GM11168 (cell line): Measurements from ENCODE around the gene CGNL1.

Source experiments
- in situ Hi-C: fragments of 300-500 bp; cut with MboI; formaldehyde crosslinking; loops from one replicate; pipeline ENCODE4 v1.12.0; 2022; ENCODE audit warnings: low sequenced_read_pairs; ENCODE audit not compliant: unreplicated experiment

Gene CGNL1

GRCh38 chr15:57537488-57538264 is 161.4 kb downstream of the CGNL1 start:
- in situ Hi-C loops, result no loop called here

GRCh38 chr15:57538265-57538529 is 161.9 kb downstream of the CGNL1 start:
- in situ Hi-C loops, result no loop called here

- in situ Hi-C loops, result no loop called here
Observed at GRCh38 chr15:57538821-57539220, 162.5 kb downstream of the CGNL1 start.

GRCh38 chr15:57540211-57540610 is 163.9 kb downstream of the CGNL1 start:
- in situ Hi-C loops, result no loop called here

GRCh38 chr15:57540736-57541135 is 164.4 kb downstream of the CGNL1 start:
- in situ Hi-C loops, result no loop called here

- in situ Hi-C loops, result no loop called here
Observed at GRCh38 chr15:57541271-57541670, 165.0 kb downstream of the CGNL1 start.

- in situ Hi-C loops, result no loop called here
Observed at GRCh38 chr15:57541805-57542504, 165.7 kb downstream of the CGNL1 start.

GRCh38 chr15:57542505-57542817 is 166.2 kb downstream of the CGNL1 start:
- in situ Hi-C loops, result no loop called here

- in situ Hi-C loops, result no loop called here
Observed at GRCh38 chr15:57544848-57545480, 168.7 kb downstream of the CGNL1 start.

GRCh38 chr15:57545995-57546394 is 169.7 kb downstream of the CGNL1 start:
- in situ Hi-C loops, result no loop called here

- in situ Hi-C loops, result no loop called here
Observed at GRCh38 chr15:57547243-57547755, 171.0 kb downstream of the CGNL1 start.

- in situ Hi-C loops, result no loop called here
Observed at GRCh38 chr15:57548351-57548750, 172.0 kb downstream of the CGNL1 start.

- in situ Hi-C loops, result no loop called here
Observed at GRCh38 chr15:57548835-57549234, 172.5 kb downstream of the CGNL1 start.

GRCh38 chr15:57549935-57550334 is 173.6 kb downstream of the CGNL1 start:
- in situ Hi-C loops, result no loop called here

- in situ Hi-C loops, result no loop called here
Observed at GRCh38 chr15:57550640-57551039, 174.3 kb downstream of the CGNL1 start.

- in situ Hi-C loops, result no loop called here
Observed at GRCh38 chr15:57551715-57552677, 175.7 kb downstream of the CGNL1 start.

- in situ Hi-C loops, result no loop called here
Observed at GRCh38 chr15:57552678-57553334, 176.5 kb downstream of the CGNL1 start.

- in situ Hi-C loops, result no loop called here
Observed at GRCh38 chr15:57553526-57553925, 177.2 kb downstream of the CGNL1 start.

- in situ Hi-C loops, result no loop called here
Observed at GRCh38 chr15:57554063-57554811, 177.9 kb downstream of the CGNL1 start.
